ENCODE results near the gene STK24.

DNA sequence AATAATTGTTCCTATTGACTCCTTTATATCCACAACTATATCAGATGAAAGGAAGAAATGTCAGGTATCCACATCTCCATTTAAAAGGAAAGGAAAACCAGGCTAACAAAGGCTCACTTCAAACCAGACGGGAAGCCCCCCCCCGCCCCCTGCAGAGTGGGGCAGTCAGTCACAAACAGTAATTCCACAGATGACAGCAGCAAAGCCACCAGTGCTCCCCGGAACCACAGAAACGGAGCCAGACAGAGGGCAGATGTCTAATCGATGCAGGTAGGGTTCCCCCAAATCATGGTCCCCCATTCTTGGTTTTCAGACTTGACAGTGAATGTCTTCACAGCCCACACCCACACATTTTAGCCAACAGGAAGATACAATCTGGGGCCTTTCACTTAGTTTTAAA lies 100.8 kb downstream of the STK24 start:
- TF ChIP-seq, protein P1, sequence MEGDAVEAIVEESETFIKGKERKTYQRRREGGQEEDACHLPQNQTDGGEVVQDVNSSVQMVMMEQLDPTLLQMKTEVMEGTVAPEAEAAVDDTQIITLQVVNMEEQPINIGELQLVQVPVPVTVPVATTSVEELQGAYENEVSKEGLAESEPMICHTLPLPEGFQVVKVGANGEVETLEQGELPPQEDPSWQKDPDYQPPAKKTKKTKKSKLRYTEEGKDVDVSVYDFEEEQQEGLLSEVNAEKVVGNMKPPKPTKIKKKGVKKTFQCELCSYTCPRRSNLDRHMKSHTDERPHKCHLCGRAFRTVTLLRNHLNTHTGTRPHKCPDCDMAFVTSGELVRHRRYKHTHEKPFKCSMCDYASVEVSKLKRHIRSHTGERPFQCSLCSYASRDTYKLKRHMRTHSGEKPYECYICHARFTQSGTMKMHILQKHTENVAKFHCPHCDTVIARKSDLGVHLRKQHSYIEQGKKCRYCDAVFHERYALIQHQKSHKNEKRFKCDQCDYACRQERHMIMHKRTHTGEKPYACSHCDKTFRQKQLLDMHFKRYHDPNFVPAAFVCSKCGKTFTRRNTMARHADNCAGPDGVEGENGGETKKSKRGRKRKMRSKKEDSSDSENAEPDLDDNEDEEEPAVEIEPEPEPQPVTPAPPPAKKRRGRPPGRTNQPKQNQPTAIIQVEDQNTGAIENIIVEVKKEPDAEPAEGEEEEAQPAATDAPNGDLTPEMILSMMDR (IDR thresholded peaks at IDR 0.05; ENCODE audit: low read depth, low read length), result no peak
- no peak for TF ChIP-seq EZH2phosphoT487 (IDR thresholded peaks at IDR 0.05; ENCODE audit: low read depth)

All from OCI-LY3 (cell line).